Muscle layer of duodenum (tissue), 2 donors: ENCODE measurements around the gene SAMD4B.

Experiments
- H3K27ac ChIP-seq: one replicate; pipeline ENCODE4 v1.7.0; 2013; ENCODE audit warnings: mild to moderate bottlenecking, low read length
- H3K27me3 ChIP-seq: one replicate; pipeline ENCODE4 v1.7.0; 2013; ENCODE audit warnings: low read depth, mild to moderate bottlenecking, control low read depth, low read length
- H3K36me3 ChIP-seq, 2 donors: one replicate each; pipeline ENCODE4 v1.7.0; 2013; ENCODE audit warnings: low read length in 2 of 2, control low read depth in 1 of 2, mild to moderate bottlenecking in 1 of 2; ENCODE audit not compliant: insufficient read depth in 2 of 2, control insufficient read depth in 1 of 2
- H3K4me1 ChIP-seq, 2 donors: one replicate each; pipeline ENCODE4 v1.7.0; 2013; ENCODE audit warnings: low read length in 2 of 2, mild to moderate bottlenecking in 2 of 2, control low read depth in 1 of 2, moderate library complexity in 1 of 2; ENCODE audit not compliant: insufficient read depth in 2 of 2, control insufficient read depth in 1 of 2
- H3K4me3 ChIP-seq, 2 donors: one replicate each; pipeline ENCODE4 v1.7.0; 2013; ENCODE audit warnings: low read length in 2 of 2, low read depth in 1 of 2, mild to moderate bottlenecking in 1 of 2
- H3K9me3 ChIP-seq, 2 donors: one replicate each; pipeline ENCODE4 v1.7.0; 2013; ENCODE audit warnings: low read length in 2 of 2, control low read depth in 1 of 2, mild to moderate bottlenecking in 1 of 2; ENCODE audit not compliant: control insufficient read depth in 1 of 2
- donor health status: healthy.

Gene SAMD4B

DNA sequence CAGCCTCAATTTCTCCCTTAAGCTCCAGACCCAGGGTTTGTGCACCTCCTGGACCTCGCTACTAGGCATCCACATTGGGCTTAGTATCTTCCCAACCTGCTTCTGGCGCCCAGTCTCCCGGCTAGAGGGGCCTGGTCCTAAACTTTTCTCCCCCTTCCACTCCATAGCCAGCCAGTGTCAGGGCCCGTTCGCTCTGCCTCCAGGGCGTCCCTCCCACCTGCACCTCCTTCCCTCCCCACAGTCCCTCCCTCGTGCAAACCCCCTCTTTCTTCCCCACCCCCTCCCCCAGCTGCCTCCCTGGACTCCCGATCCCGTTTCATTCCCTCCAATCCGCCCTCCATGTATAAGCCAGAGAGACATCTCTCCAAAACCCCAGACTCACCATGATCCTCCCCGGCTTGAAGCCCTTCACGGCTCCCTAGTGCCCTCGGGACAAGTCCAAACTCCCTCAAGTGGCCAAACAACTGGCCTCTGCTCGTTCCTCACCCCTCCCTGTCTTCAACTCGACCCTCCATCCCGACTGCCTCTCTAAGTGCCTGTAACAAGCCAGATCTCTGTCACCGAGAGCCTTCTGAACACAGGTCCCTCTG lies 997 bp upstream of the SAMD4B start:
- no peaks in the 10 kb centered on the region for H3K27me3 ChIP-seq
- peak overlapping the region; percentile 98 for H3K27ac ChIP-seq
- H3K9me3 ChIP-seq: no peaks in the 10 kb centered on the region
- H3K36me3 ChIP-seq: peaks cover under 1 to 5% of the 10 kb centered on the region in 2 donors
- H3K4me1 ChIP-seq: peaks cover 20 to 43% of the 10 kb centered on the region in 2 donors
- peak overlapping the region; percentile 94 to 100 for H3K4me3 ChIP-seq

DNA sequence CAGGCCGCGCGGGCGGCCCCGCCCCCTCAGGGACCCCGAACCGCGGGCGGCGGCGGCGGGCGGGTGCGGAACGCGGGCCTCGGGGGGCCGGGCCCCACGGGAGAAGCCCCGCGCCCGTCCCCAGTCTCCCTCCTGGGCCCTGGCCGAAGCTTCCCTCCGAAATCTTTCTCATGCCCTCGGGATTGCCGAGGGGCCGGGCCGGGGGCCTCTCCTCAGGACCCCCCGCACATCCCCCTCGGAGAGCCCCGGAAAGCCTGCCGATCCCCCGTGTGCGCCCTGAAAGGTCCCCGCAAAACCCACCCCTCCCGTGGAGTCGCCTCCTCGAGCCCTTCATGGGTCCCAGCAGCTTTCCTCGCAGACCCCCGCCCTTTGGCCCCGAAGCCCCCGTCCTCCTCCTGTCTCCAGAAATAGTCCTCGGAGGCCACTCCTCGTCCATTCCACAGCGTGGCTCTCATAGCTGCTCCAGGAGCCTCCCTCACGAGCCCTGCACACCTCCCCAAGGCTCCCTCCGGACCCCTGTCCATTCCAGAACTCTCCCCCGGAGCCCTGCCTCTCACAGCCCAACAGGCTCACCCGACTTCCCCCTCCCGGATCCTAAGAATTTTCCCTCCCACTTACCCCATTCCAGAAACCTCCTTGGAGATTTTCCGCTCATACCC lies 555 bp downstream of the SAMD4B start:
- peaks cover 20 to 44% of the 10 kb centered on the region in 2 donors for H3K4me1 ChIP-seq
- H3K27ac ChIP-seq: peak overlapping the region; percentile 73
- H3K4me3 ChIP-seq: peak overlapping the region; percentile 77 to 78
- no peaks in the 10 kb centered on the region for H3K9me3 ChIP-seq
- H3K27me3 ChIP-seq: no peaks in the 10 kb centered on the region
- H3K36me3 ChIP-seq: peaks cover 4 to 10% of the 10 kb centered on the region in 2 donors

DNA sequence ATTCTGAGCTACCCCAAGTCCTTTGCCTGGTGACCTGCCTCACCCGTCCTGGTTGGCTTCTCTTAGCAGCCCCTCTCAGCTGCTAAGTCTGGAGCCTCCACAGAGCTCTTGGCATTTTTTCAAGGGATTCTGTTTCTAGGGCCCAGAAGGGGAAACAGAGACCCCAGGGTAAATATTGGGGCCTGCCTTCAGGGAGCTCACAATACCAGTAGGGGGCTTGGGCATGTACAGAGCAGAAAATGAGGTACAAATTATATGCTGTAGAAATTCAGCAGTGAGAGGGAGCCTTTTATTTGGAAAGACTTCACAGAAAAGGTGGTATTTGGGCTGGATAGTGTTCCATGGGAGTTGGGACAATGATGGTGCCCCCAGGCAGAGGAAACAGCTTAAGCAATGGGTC lies 3.7 kb downstream of the SAMD4B start:
- Histone ChIP-seq H3K9me3 (no peaks in the 10 kb centered on the region), H3K4me3 (no peak overlapping the region), H3K4me1 (peaks cover 16 to 40% of the 10 kb centered on the region in 2 donors), H3K36me3 (peaks cover 10 to 15% of the 10 kb centered on the region in 2 donors), H3K27ac (peak overlapping the region; percentile 23), H3K27me3 (no peaks in the 10 kb centered on the region)

DNA sequence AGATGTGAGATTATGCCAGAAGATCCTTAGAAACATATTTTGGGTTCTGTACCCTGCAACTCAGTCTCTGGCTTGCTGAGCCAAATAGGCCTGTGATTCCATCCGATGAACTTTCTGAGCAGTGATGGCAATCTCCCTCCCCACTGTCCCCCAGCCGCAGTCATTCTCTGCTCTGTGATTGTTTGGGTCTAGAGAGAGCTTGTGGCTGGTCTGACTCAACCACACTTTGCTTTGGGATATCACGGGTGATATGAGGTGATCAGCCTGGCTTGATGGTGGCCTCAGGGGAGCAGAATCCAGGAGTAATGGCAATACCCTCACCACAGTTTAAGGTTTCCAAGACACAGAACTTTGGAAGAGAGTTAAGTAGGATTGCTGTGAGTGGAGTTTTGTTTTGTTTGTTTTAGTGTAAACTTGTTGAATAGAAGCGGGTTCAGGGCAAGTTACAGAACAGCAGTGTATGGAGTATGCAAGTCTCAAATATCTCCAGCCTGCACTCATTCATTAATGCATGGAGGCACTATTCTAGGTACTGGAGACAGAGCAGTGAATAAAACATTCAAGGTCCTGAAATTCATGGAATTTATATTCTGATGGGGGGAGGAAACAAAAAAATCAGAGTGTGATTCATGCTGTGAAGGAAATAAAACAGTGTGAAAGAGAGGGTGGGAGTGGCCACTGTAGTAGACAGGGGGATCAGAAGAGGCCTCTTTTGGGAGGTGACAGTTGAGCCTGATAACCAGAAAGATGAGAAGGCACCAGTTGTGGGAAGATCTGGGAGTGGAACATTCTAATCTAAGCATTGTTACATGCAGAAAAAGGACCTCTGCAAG lies 5.3 kb downstream of the SAMD4B start:
- Histone ChIP-seq H3K27ac (no peak overlapping the region), H3K36me3 (peaks cover 18 to 22% of the 10 kb centered on the region in 2 donors), H3K9me3 (no peaks in the 10 kb centered on the region), H3K27me3 (no peaks in the 10 kb centered on the region), H3K4me1 (peaks cover 15 to 33% of the 10 kb centered on the region in 2 donors), H3K4me3 (no peak overlapping the region)

DNA sequence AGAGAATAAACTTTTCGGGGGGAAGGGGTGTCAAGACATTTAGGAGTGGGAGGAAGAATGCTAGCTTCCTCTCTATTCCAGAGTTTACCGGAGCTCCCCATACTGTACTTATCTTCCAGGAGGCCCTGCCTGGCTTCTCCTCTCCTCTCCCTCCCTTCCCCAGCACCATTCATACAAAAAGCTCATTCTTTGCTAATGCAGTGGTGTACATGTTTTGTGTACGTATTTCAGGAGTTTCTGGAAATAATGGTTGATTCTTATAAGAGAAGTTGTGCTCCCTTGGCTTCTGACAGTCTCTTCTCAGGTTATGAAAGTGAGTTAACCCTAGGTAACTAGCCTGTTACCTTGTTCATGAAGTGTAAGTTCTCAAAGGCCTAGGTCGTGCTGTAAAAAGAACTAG lies 7.1 kb downstream of the SAMD4B start:
- Histone ChIP-seq H3K36me3 (peaks cover 25 to 27% of the 10 kb centered on the region in 2 donors), H3K4me3 (no peak overlapping the region), H3K27ac (no peak overlapping the region), H3K9me3 (no peaks in the 10 kb centered on the region), H3K27me3 (no peaks in the 10 kb centered on the region), H3K4me1 (peaks cover 7 to 20% of the 10 kb centered on the region in 2 donors)

DNA sequence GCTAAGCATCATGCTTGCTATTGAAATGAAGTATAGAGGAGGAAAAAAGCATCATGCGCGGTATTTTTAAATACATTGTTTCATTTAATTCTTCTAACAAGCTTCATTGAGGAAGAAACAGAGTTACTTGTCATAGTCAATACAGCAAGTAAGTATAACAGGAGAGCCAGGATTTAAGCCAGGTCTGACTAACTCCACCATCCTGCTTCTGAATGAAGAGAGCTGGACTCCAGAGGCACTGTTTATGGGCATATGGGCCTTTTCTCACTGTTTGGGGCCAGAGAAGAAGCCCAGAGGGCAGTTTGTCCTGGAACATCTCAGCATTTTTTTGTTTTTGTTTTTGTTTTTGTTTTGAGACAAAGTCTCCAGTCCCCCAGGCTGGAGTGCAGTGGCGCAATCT lies 7.9 kb downstream of the SAMD4B start:
- H3K4me3 ChIP-seq: no peak overlapping the region
- peaks cover 31 to 33% of the 10 kb centered on the region in 2 donors for H3K36me3 ChIP-seq
- H3K9me3 ChIP-seq: no peaks in the 10 kb centered on the region
- H3K4me1 ChIP-seq: peaks cover 0 to 12% of the 10 kb centered on the region in 2 donors
- H3K27me3 ChIP-seq: no peaks in the 10 kb centered on the region
- no peak overlapping the region for H3K27ac ChIP-seq

DNA sequence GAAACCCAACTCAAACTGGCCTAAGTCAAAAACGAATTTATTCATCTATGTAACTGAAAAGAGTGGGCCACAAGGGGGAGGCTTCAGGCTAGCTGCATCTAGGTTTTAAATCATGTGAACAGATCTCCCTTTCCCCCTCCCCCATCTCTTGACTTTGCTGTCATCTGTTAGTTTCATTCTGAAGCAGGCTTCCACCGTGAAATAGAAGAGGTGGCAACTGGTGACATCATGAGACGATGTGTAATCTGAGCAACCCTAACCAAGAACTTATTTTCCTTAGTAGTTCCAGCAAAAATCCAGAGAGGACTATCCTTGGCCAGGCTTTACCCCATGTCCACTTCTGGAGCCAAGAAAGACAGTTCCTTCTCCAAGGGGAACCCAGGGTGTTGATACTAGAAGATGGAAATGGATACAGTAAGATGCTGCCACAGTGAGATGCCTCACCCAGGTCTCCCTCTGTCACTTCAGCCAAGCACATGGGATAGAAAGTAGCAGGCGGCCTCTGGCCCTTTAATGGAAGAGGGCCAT lies 9.4 kb downstream of the SAMD4B start:
- no peaks in the 10 kb centered on the region for H3K9me3 ChIP-seq
- no peak overlapping the region for H3K4me3 ChIP-seq
- H3K4me1 ChIP-seq: no peaks in the 10 kb centered on the region
- H3K27me3 ChIP-seq: no peaks in the 10 kb centered on the region
- peaks cover 39 to 42% of the 10 kb centered on the region in 2 donors for H3K36me3 ChIP-seq
- H3K27ac ChIP-seq: peak overlapping the region; percentile 54

DNA sequence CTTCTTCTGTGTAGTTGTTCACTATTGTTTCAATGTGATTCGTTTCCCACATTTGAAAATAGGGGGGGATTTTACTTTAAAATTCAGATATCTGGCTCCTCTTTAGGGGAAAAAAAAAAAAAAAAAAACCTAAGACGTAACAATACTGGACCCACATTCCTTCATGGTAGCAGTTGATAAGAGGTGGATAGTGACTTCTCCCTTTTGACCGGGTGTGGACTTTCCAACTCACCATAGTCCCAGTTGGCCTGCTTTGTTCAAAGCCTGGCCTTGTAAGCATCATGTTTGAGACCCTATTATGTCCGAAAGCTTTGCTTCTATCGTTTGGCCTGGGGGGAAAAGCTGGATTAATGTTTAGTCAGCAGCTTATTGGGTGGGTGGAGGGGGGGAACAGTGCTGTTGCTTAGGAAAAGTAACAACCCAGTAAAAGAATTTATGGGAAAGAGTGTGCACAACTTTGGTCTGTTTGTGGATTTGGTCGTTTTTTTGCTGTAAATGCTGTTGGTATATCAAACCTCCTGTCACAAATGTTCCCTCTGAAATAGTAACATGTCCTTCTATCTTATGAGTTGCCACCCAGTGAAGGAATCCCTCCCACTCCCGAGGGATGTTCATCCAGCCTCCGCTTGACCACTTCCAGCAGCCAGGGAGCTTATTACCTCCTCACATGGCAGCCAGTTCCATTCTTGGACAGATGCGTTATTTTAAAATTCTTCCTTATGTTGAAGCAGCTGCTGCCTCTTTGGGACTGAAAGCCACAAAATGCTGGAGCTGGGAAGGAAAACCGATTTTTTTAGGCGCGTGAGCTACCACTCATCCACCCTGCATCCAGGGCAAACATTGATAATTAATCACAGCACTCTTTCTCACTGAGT lies 10.4 kb downstream of the SAMD4B start:
- Histone ChIP-seq H3K27ac (peak overlapping the region; percentile 54), H3K4me3 (no peak overlapping the region), H3K4me1 (no peaks in the 10 kb centered on the region), H3K9me3 (no peaks in the 10 kb centered on the region), H3K36me3 (peaks cover 48 to 52% of the 10 kb centered on the region in 2 donors), H3K27me3 (no peaks in the 10 kb centered on the region)

DNA sequence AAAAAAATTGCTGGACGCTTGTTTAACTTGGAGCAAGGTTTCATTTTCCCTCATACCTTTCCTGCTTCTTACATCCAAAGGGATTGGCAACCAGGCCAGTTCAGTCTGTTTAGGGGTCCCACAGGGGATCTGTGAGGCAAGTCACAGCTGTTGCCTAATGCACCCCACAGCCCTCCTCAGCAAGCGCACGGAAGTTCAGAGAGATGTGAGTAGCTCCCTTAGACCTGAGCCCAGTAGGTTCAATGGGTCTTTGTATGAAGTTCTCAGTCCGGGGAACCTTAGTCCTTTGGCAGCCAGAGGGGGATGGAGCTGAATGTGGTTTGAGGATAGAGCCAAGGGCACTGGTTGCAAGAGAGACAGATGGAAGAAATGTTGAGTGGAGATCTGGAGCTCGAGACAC lies 13.0 kb downstream of the SAMD4B start:
- Histone ChIP-seq H3K9me3 (no peaks in the 10 kb centered on the region), H3K4me3 (no peak overlapping the region), H3K27ac (no peak overlapping the region), H3K36me3 (peaks cover 60 to 67% of the 10 kb centered on the region in 2 donors), H3K27me3 (no peaks in the 10 kb centered on the region), H3K4me1 (no peaks in the 10 kb centered on the region)

DNA sequence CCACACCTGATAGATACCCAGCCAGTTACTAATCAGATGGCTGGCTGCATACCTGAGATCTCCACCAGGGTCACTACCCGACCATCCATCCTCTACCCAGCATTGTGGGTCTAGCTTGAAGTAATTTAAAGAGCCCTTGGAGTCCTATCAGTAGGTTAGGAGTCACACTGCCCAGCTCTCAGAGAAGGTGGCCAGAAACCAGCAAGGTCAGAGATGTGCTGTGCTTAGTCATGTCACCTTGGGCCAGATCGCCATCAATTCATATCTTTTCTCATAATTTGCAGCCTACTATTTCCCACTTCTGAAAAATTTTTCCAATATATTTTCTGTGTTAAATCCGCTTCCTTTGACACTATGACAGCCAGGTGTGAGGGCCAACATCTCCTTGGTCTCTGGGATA lies 13.9 kb downstream of the SAMD4B start:
- H3K4me3 ChIP-seq: no peak overlapping the region
- peaks cover 68 to 75% of the 10 kb centered on the region in 2 donors for H3K36me3 ChIP-seq
- no peaks in the 10 kb centered on the region for H3K27me3 ChIP-seq
- no peaks in the 10 kb centered on the region for H3K4me1 ChIP-seq
- H3K9me3 ChIP-seq: no peaks in the 10 kb centered on the region
- H3K27ac ChIP-seq: no peak overlapping the region
